ENCODE measurements around the gene ARL14EP.

DNA sequence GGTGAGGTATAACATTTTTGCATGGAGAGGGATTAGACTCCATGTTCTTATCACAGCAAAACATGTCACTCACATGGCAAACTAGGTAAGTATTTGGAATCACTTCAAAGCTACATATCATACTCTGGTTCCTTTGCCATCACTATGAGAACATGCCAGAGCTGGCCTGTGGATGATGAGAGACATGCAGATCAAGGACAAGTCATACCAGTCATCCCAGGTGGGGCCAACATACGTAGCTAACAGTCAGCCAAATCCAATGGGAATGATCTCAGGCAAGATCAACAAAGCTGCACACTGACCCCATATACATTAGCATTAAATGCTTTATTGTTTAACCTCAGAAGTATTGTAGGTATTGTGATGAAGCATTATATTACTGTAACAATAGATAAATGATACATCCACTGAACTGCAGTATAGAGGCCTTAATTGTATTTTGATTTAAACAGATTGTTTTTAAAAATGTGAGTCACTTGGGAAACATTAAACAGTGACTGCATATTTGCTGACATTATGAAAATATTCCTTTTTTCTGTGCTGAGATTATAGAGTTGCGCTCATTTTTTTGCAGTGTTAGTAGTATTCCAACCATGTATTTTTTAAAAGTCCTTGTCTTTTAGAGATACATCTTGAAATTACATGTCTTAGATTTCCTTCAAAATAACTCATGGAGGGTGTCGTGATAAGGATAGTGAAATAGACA, 37.3 kb upstream of the ARL14EP start:
- TF ChIP-seq TAF1 (IDR thresholded peaks at IDR 0.05; ENCODE audit: low read depth, low read length) (no peak), POLR2A (IDR thresholded peaks at IDR 0.05; ENCODE audit: low read depth, low read length) (no peak), POLR2AphosphoS5 (IDR thresholded peaks at IDR 0.05; ENCODE audit: low read depth, low read length) (no peak), SPI1 (IDR thresholded peaks at IDR 0.05; ENCODE audit: low read depth, low read length) (no peak), POU2F2 (IDR thresholded peaks at IDR 0.05; ENCODE audit: low read depth, low read length) (no peak)

All from GM12891 (cell line).